Daoy (cell line): Measurements from ENCODE around the gene FKBP5. TPM values are rescaled to one million over a fixed set of nuclear protein-coding genes. Genes with fewer than 3 reads are reported as not detected.
"Not testable (repeated sequence)": the region's sequence is repeated elsewhere in the genome, so short reads cannot be mapped to it uniquely, and the experiment has no call there.

Experiments used
- DNase-seq: peaks from one replicate; pipeline ENCODE4 v3.0.0-alpha.2; 2015; ENCODE audit warnings: low read depth
- total RNA-seq: library from RNA; depleted of rRNA; stranded (reverse); fragments of >200 nt; shearing (Covaris generic); gene quantifications from 2 replicates; pipeline ENCODE4 v1.2.3, GENCODE V29; 2014; rRNA removed

The FKBP5 gene
- total RNA-seq, 1 experiment from 2014 or later, result 10.2 TPM

DNA sequence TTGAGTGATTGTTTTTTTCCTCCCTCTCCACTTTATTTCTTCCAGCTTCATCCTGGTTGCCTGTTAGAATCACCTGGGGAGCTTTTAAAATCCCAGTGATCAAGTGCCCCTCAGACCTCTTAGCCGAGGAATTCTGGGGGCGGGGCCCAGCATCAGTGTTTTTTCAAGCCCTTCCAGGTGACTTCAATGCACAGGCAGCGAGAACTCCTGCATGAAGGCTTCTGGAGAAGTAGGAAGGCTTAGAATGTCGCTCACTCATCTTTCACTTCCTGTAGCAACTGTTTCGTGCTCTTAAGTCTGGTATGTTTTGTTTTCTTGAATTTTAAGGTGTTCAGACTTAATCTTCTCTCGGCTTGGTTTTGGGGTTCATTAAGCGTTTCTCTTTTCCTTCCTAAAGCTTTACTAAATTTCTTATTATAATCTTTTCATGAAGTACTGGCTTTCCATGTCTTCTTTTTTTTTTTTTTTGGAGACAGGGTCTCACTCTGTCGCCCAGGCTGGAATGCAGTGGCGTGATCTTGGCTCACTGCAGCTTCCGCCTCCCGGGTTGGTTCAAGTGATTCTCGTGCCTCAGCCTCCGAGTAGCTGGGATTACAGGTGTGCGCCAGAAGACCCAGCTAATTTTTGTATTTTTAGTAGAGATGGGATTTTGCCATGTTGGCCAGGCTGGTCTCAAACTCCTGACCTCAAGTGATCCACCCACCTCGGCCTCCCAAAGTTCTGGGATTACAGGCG lies 145.1 kb downstream of the FKBP5 start:
- no peak for DNase-seq

DNA sequence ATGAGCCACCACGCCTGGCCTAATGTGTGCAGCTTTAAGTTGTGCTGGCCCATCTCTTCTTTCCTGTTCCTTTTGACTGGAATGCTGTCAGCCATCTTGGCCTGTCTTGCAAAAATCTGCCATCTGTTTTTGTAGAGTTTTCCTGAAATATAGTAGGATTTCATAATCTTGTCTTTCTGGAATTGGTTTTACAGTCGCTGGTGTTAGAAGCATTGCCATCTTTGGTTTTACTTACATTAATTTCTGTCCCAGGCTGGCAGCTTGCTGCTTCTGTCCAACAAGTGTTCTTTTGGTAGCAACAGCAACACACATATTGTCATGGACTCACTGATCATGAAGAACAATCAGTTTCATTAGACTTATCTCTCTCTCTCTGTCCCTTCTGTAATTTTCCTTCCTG lies 146.9 kb downstream of the FKBP5 start:
- DNase-seq, result no peak

DNA sequence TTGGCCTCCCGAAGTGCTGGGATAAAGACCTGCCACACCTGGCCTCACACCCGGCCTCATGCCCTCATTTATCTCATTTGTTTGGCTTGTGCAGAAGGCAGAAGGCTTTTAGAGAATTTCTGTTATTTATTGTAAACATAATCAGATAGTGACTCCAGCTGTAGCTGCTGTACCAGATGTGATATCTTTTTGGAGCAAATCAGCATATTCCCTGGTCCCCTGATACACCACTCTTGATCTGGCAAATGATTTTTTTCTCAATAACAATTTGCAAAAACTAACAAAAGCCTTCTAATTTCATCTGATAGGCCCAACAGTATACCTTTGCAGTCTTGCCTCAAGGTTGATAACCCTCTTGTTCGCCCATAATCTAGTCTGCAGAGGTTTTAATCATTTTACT lies 149.5 kb downstream of the FKBP5 start:
- DNase-seq, result no peak

DNA sequence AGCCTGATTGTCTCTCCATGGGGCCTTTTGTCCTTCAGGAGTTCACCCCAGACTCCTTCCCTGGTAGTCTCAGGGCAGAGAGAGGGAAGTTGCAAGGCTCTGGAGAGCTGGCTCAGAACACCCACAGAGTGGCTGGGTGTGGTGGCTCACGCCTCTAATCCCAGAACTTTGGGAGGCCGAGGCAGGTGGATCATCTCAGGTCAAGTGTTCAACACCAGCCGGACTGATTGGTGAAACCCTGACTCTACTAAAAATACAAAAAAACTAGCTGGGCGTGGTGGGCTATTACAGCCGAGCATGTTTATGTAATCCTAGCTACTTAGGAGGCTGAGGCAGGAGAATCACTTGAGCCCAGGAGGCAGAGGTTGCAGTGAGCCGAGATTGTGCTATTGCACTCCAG lies 152.9 kb downstream of the FKBP5 start:
- not testable (repeated sequence) for DNase-seq

DNA sequence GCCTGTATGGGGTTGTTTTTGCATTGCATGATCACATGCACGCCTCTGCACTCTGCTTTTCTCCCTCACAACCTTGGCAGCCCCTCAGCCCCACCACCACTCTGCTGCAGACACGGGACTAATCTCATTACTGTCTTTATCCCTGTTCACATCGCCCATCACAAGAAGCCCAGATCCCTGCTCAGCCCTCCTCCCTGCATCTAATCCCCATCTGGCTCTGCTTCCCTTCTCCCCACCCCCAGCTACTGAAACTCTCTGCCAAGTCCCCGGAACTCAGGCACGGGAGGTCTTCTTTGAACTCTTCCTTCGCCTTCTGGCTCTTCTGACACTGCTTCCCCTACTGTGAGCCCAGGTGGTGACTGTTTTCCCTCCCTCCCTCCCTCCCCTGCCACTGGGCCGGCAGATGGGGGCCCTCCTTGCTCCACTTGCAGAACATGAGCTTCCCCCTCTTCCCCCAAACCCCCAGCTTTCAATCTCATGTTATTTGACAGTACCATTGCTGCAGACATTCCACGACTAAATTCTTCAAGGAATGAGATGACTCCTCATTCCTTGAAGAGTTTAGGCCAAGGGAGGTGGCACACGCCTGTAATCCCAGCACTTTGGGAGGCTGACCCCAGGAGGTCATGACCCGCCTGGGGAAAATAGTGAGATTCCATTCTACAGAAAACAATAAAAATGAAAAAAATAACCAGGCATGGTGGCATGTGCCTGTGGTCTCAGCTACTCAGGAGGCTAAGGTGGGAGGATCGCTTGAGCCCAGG lies 154.1 kb downstream of the FKBP5 start:
- DNase-seq, result no peak

DNA sequence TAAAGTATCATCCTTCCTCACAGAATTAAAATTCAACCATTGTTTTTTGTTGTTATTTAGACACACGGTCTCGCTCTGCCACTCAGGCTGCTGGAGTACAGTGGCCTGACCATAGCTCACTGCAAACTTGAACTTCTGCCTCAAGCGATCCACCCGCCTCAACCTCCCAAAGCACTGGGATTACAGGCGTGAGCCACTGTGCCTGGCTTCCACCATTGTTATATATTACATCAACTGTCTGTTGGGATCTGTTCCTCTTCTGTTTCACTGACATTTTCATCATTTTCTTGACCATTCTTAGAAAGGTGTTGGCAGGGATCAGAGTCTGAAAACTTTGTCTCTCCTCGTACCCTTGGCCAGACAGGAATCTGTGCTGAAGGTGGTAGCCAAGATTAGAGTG lies 154.7 kb downstream of the FKBP5 start:
- no peak for DNase-seq

DNA sequence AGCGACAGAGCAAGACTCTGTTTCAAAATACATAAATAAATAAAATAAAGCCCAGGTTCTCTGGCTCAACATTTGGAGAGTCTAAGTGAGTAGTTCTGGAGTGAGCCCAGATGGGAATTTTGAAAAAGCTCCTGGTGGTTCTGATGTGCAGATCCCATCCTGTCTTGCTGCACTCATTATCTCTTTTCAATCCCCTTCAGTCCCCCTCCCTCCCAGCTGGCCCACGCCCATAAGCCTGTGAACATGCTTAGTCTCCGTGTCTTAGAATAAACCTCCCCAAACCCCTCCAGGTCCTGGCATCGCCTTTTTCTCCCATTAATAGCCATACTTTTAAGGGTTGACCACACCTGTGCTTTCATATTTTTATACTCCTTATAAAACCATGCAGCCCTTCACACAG lies 156.6 kb downstream of the FKBP5 start:
- DNase-seq, result no peak

DNA sequence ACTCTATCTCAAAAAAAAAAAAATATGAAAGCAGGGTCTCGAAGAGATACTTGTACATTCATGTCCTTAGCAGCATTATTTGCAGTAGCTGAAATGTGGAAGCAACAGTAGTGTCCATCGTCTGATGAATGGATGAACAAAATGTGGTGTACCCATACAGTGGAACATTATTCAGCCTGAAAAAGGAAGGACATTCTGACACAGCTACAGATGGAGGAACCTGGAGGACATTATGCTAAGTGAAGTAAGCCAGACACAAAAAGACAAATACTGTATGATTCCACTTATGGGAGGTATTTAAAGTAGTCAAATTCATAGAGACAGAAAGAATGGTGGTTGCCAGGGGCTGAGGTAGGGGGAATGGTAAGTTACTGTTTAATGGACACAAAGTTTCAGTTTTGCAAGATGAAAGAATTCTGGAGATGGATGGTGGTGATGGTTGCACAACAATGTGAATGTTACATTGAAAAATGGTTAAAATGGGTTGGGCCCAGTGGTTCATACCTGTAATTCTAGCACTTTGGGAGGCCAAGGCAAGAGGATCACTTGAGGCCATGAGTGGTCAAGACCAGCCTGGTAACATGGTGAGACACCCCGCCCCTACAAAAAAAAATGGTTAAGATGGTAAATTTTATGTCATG lies 164.2 kb downstream of the FKBP5 start:
- DNase-seq, result no peak

Other genes starting within 250 kb of the FKBP5 start
- gene FANCE, start 236.6 kb downstream of the FKBP5 start, total RNA-seq, result 25.8 and 37.4 TPM in 2 replicates
- gene RPL10A, start 220.5 kb downstream of the FKBP5 start, total RNA-seq, result 1,576 and 1,963 TPM in 2 replicates
- gene TEAD3, start 191.8 kb downstream of the FKBP5 start, total RNA-seq, result 6.9 and 7.3 TPM in 2 replicates
- not detected in 2 replicates for gene TULP1, start 176.0 kb downstream of the FKBP5 start, total RNA-seq
- gene ARMC12, start 48.1 kb upstream of the FKBP5 start, total RNA-seq, result 0.51 TPM in 1 of 2 replicates, not detected in the other
- not detected in 2 replicates for gene CLPSL2, start 87.7 kb upstream of the FKBP5 start, total RNA-seq
- gene CLPSL1, start 92.1 kb upstream of the FKBP5 start, total RNA-seq, result not detected in 2 replicates
- not detected in 2 replicates for gene CLPS, start 108.4 kb upstream of the FKBP5 start, total RNA-seq
- gene LHFPL5, start 116.4 kb upstream of the FKBP5 start, total RNA-seq, result not detected in 2 replicates
- 131 and 151 TPM in 2 replicates for gene SRPK1, start 232.2 kb upstream of the FKBP5 start, total RNA-seq